GM23338 (cell line): ENCODE measurements around the gene TNMD. TPM values are rescaled to one million over a fixed set of nuclear protein-coding genes. Genes with fewer than 3 reads are reported as not detected.

Experiments used
- ATAC-seq: fragments of 200-7000 bp; cut with Tn5 transposase; 3 replicates; pipeline ENCODE4 v1.9.1; 2020
- DNase-seq: peaks from one replicate; pipeline ENCODE4 v3.0.0-alpha.2; 2015; ENCODE audit warnings: low spot score
- H2AFZ ChIP-seq: fragments of 200-600 bp; sonication (generic); 2 replicates; pipeline ENCODE4 v1.8.0; 2016; ENCODE audit warnings: antibody characterized with exemption, mild to moderate bottlenecking, moderate library complexity
- H3F3A ChIP-seq: fragments of 200-600 bp; sonication (generic); replicated peaks from 2 replicates; pipeline ENCODE4 v1.8.0; 2017; ENCODE audit warnings: antibody characterized with exemption, mixed run types, low read depth
- H3K27ac ChIP-seq: fragments of 200-600 bp; sonication (generic); 2 replicates; pipeline ENCODE4 v1.6.1; 2016; ENCODE audit warnings: low read depth
- H3K27me3 ChIP-seq: fragments of 200-600 bp; sonication (generic); 2 replicates; pipeline ENCODE4 v1.8.0; 2016; ENCODE audit warnings: mild to moderate bottlenecking, mixed run types, moderate library complexity; ENCODE audit not compliant: insufficient read depth
- H3K36me3 ChIP-seq: fragments of 200-600 bp; sonication (generic); 2 replicates; pipeline ENCODE4 v1.8.0; 2016; ENCODE audit warnings: mild to moderate bottlenecking; ENCODE audit not compliant: insufficient read depth
- H3K4me1 ChIP-seq: fragments of 200-600 bp; sonication (generic); 2 replicates; pipeline ENCODE4 v1.8.0; 2016; ENCODE audit warnings: mild to moderate bottlenecking, moderate library complexity; ENCODE audit not compliant: insufficient read depth
- H3K4me2 ChIP-seq: fragments of 200-600 bp; sonication (generic); 2 replicates; pipeline ENCODE4 v1.7.1; 2017; ENCODE audit warnings: mixed run types
- H3K4me3 ChIP-seq: fragments of 200-600 bp; sonication (generic); 2 replicates; pipeline ENCODE4 v1.6.1; 2016; ENCODE audit warnings: mixed run types
- H3K79me2 ChIP-seq: fragments of 200-600 bp; sonication (generic); replicated peaks from 2 replicates; pipeline ENCODE4 v1.8.0; 2017; ENCODE audit warnings: mild to moderate bottlenecking; ENCODE audit not compliant: insufficient read depth
- H3K9me2 ChIP-seq: fragments of 200-600 bp; sonication (generic); 2 replicates; pipeline ENCODE4 v1.8.0; 2017; ENCODE audit not compliant: insufficient read depth
- H4K20me1 ChIP-seq: fragments of 200-600 bp; sonication (generic); replicated peaks from 2 replicates; pipeline ENCODE4 v1.8.0; 2017; ENCODE audit warnings: mild to moderate bottlenecking; ENCODE audit not compliant: insufficient read depth
- H3K27ac Mint-ChIP-seq: 2 replicates; pipeline ENCODE4 v1.8.0; 2020; ENCODE audit warnings: inconsistent platforms, mild to moderate bottlenecking, moderate library complexity, mixed read lengths
- H3K27me3 Mint-ChIP-seq: 3 replicates; pipeline ENCODE4 v1.8.0; 2022; ENCODE audit warnings: low read depth, mild to moderate bottlenecking, moderate library complexity, mixed read lengths, inconsistent platforms; ENCODE audit not compliant: insufficient read depth, poor library complexity
- H3K36me3 Mint-ChIP-seq: 3 replicates; pipeline ENCODE4 v1.8.0; 2021; ENCODE audit warnings: low read depth, mild to moderate bottlenecking, inconsistent platforms, moderate library complexity, mixed read lengths
- H3K4me1 Mint-ChIP-seq: 3 replicates; pipeline ENCODE4 v1.8.0; 2020; ENCODE audit warnings: mild to moderate bottlenecking, inconsistent platforms, mixed read lengths
- H3K4me3 Mint-ChIP-seq: 3 replicates; pipeline ENCODE4 v1.8.0; 2021; ENCODE audit warnings: moderate library complexity, mild to moderate bottlenecking, inconsistent platforms, mixed read lengths
- H3K9me3 Mint-ChIP-seq: 3 replicates; pipeline ENCODE4 v1.8.0; 2020; ENCODE audit warnings: moderate library complexity, mild to moderate bottlenecking, inconsistent platforms, mixed read lengths
- EZH2 ChIP-seq: fragments of 200-600 bp; sonication (generic); IDR thresholded peaks from one replicate; pipeline ENCODE4 v1.8.0; 2017; ENCODE audit warnings: antibody characterized with exemption, mild to moderate bottlenecking, low read depth; ENCODE audit not compliant: unreplicated experiment
- JUNB ChIP-seq: IDR thresholded peaks from one replicate; pipeline ENCODE4 v1.6.1; 2016; ENCODE audit warnings: antibody characterized with exemption; ENCODE audit not compliant: unreplicated experiment
- NANOG ChIP-seq: IDR thresholded peaks from 2 replicates; pipeline ENCODE4 v1.6.1; 2016; ENCODE audit warnings: antibody characterized with exemption, borderline replicate concordance
- ZNF331 ChIP-seq: fragments of 250-450 bp; sonication (Bioruptor Pico); IDR thresholded peaks from 2 replicates; pipeline ENCODE4 v1.5.0; 2020; ENCODE audit warnings: low read depth, mild to moderate bottlenecking, moderate library complexity
- ZNF462 ChIP-seq: fragments of 250-450 bp; sonication (Bioruptor Pico); IDR thresholded peaks from 2 replicates; pipeline ENCODE4 v1.5.0; 2020; ENCODE audit warnings: mild to moderate bottlenecking, moderate library complexity
- polyA plus RNA-seq: library from polyadenylated mRNA; unstranded; fragments of >200 nt; fragmentation: Nextera tagmentation; extraction: Ambion mirVana; gene quantifications from 2 replicates; pipeline ENCODE4 v1.2.1, GENCODE V29; 2016
- total RNA-seq: library from RNA; depleted of rRNA; stranded (reverse); fragments of >200 nt; shearing (Covaris generic); gene quantifications from 2 replicates; pipeline ENCODE4 v1.2.3, GENCODE V29; 2014

The TNMD gene
- total and polyA plus RNA-seq, 2 experiments from 2014 or later: 4.4 to 4.8 TPM

- Mint-ChIP-seq H3K9me3 (no peaks in the 10 kb centered on the region), H3K27ac (peak overlapping the region; percentile 99), H3K36me3 (peaks cover 28% of the 10 kb centered on the region; the same call in 2 of the 3 replicates), H3K27me3 (no peaks in the 10 kb centered on the region), H3K4me3 (peak overlapping the region; percentile 92), H3K4me1 (peaks cover 8% of the 10 kb centered on the region; the same call in 2 of the 3 replicates)
- peaks cover 3% of the 10 kb centered on the region for H3K4me1 ChIP-seq
- H3F3A ChIP-seq: no peaks in the 10 kb centered on the region
- DNase-seq (peak; percentile 38), ATAC-seq (peak; percentile 73; the same call in 2 of the 3 replicates)
- TF ChIP-seq ZNF462 (CRISPR knock-in tag) (no peak), ZNF331 (CRISPR knock-in tag) (no peak), EZH2 (no peak), NANOG (no peak), JUNB (no peak)
- no peaks in the 10 kb centered on the region for H4K20me1 ChIP-seq
- H3K4me3 ChIP-seq: peak overlapping the region; percentile 65
- H2AFZ ChIP-seq: 0 out of 2 replicates have a peak overlapping the region, but pooled peaks have one; percentile 47
- peak overlapping the region; percentile 82; the same call in 1 of the 2 replicates for H3K27ac ChIP-seq
- H3K9me2 ChIP-seq: no peaks in the 10 kb centered on the region
- peaks cover 6% of the 10 kb centered on the region; the same call in 1 of the 2 replicates for H3K79me2 ChIP-seq
- H3K27me3 ChIP-seq: no peaks in the 10 kb centered on the region
- H3K36me3 ChIP-seq: peaks cover 3% of the 10 kb centered on the region; the same call in 1 of the 2 replicates
- H3K4me2 ChIP-seq: peak overlapping the region; percentile 83
These were observed 51.2 kb downstream of the TNMD start for GRCh38 chrX:100635989-100636320.
